ENCODE results near the gene TOR1A.
"Not testable (repeated sequence)": the region's sequence is repeated elsewhere in the genome, so short reads cannot be mapped to it uniquely, and the experiment has no call there.

The TOR1A gene

GRCh38 chr9:129783516-129784361 is 40.2 kb downstream of the TOR1A start:
- in situ Hi-C loops (cut with MboI; ENCODE audit: low sequenced_read_pairs): no loop called here

GRCh38 chr9:129781981-129782380 is 42.0 kb downstream of the TOR1A start:
- in situ Hi-C loops (cut with MboI; ENCODE audit: low sequenced_read_pairs): no loop called here

- in situ Hi-C loops (cut with MboI; ENCODE audit: low sequenced_read_pairs): no loop called here
These were observed 42.8 kb downstream of the TOR1A start for GRCh38 chr9:129781131-129781530.

GRCh38 chr9:129779560-129780190 is 44.3 kb downstream of the TOR1A start:
- in situ Hi-C loops (cut with MboI; ENCODE audit: low sequenced_read_pairs): no loop called here

GRCh38 chr9:129778469-129778868 is 45.5 kb downstream of the TOR1A start:
- in situ Hi-C loops (cut with MboI; ENCODE audit: low sequenced_read_pairs): no loop called here

GRCh38 chr9:129777769-129778130 is 46.2 kb downstream of the TOR1A start:
- in situ Hi-C loops (cut with MboI; ENCODE audit: low sequenced_read_pairs): no loop called here

GRCh38 chr9:129776938-129777768 is 46.8 kb downstream of the TOR1A start:
- in situ Hi-C loops (cut with MboI; ENCODE audit: low sequenced_read_pairs): no loop called here

GRCh38 chr9:129776566-129776937 is 47.4 kb downstream of the TOR1A start:
- in situ Hi-C loops (cut with MboI; ENCODE audit: low sequenced_read_pairs): no loop called here

GRCh38 chr9:129776096-129776495 is 47.8 kb downstream of the TOR1A start:
- in situ Hi-C loops (cut with MboI; ENCODE audit: low sequenced_read_pairs): not testable (repeated sequence)

- in situ Hi-C loops (cut with MboI; ENCODE audit: low sequenced_read_pairs): no loop called here
These were observed 48.5 kb downstream of the TOR1A start for GRCh38 chr9:129775448-129775798.

GRCh38 chr9:129774791-129775447 is 49.0 kb downstream of the TOR1A start:
- in situ Hi-C loops (cut with MboI; ENCODE audit: low sequenced_read_pairs): no loop called here

GRCh38 chr9:129773262-129774048 is 50.5 kb downstream of the TOR1A start:
- in situ Hi-C loops (cut with MboI; ENCODE audit: low sequenced_read_pairs): no loop called here

GRCh38 chr9:129770741-129771140 is 53.2 kb downstream of the TOR1A start:
- in situ Hi-C loops (cut with MboI; ENCODE audit: low sequenced_read_pairs): no loop called here

GRCh38 chr9:129769669-129770068 is 54.3 kb downstream of the TOR1A start:
- in situ Hi-C loops (cut with MboI; ENCODE audit: low sequenced_read_pairs): no loop called here

- in situ Hi-C loops (cut with MboI; ENCODE audit: low sequenced_read_pairs): no loop called here
These were observed 55.5 kb downstream of the TOR1A start for GRCh38 chr9:129768486-129768885.

- in situ Hi-C loops (cut with MboI; ENCODE audit: low sequenced_read_pairs): no loop called here
These were observed 58.1 kb downstream of the TOR1A start for GRCh38 chr9:129765764-129766317.

GRCh38 chr9:129762985-129763926 is 60.7 kb downstream of the TOR1A start:
- in situ Hi-C loops (cut with MboI; ENCODE audit: low sequenced_read_pairs): no loop called here

Measured in hTERT RPE-1 (cell line).